ENCODE results near the gene SCARB1.

Gene SCARB1

GRCh38 chr12:124750787-124751471 lies 112.7 kb downstream of the SCARB1 start:
- peak in 1 of 56 donors; percentile 15 for DNase-seq

GRCh38 chr12:124750149-124750656 lies 113.5 kb downstream of the SCARB1 start:
- DNase-seq = no peak

GRCh38 chr12:124749725-124750124 lies 113.9 kb downstream of the SCARB1 start:
- no peak for DNase-seq

- no peak for DNase-seq
Measured at GRCh38 chr12:124747426-124748161, 116.1 kb downstream of the SCARB1 start.

GRCh38 chr12:124746649-124747425 lies 116.8 kb downstream of the SCARB1 start:
- no peak for DNase-seq

- DNase-seq = peak in 55 of 56 donors; percentile 65 to 98 (median 93)
Measured at GRCh38 chr12:124745891-124746570, 117.6 kb downstream of the SCARB1 start.

- DNase-seq = no peak
Measured at GRCh38 chr12:124745465-124745890, 118.2 kb downstream of the SCARB1 start.

GRCh38 chr12:124744659-124745464 lies 118.8 kb downstream of the SCARB1 start:
- DNase-seq = no peak

GRCh38 chr12:124744273-124744640 lies 119.4 kb downstream of the SCARB1 start:
- no peak for DNase-seq

GRCh38 chr12:124743479-124744272 lies 120.0 kb downstream of the SCARB1 start:
- no peak for DNase-seq

- no peak for DNase-seq
Measured at GRCh38 chr12:124742678-124743077, 121.0 kb downstream of the SCARB1 start.

- no peak for DNase-seq
Measured at GRCh38 chr12:124742111-124742510, 121.6 kb downstream of the SCARB1 start.

GRCh38 chr12:124741211-124741610 lies 122.5 kb downstream of the SCARB1 start:
- no peak for DNase-seq

- DNase-seq = peak in 22 of 56 donors; percentile 15 to 71 (median 42)
Measured at GRCh38 chr12:124740691-124741137, 123.0 kb downstream of the SCARB1 start.

- DNase-seq = no peak
Measured at GRCh38 chr12:124739953-124740561, 123.6 kb downstream of the SCARB1 start.

GRCh38 chr12:124738636-124739467 lies 124.8 kb downstream of the SCARB1 start:
- DNase-seq = no peak

- no peak for DNase-seq
Measured at GRCh38 chr12:124737772-124738635, 125.7 kb downstream of the SCARB1 start.
